ENCODE results near the gene SLC24A3.

Gene SLC24A3

GRCh38 chr20:19502169-19502568, 289.7 kb downstream of the SLC24A3 start:
- no peak for DNase-seq (ENCODE audit: low spot score)

- DNase-seq (ENCODE audit: low spot score), result no peak
Measured at GRCh38 chr20:19504251-19504650, 291.8 kb downstream of the SLC24A3 start.

- no peak for DNase-seq (ENCODE audit: low spot score)
Measured at GRCh38 chr20:19506021-19506420, 293.6 kb downstream of the SLC24A3 start.

GRCh38 chr20:19508449-19508848, 296.0 kb downstream of the SLC24A3 start:
- DNase-seq (ENCODE audit: low spot score), result no peak

- DNase-seq (ENCODE audit: low spot score), result no peak
Measured at GRCh38 chr20:19510611-19511010, 298.2 kb downstream of the SLC24A3 start.

- DNase-seq (ENCODE audit: low spot score), result no peak
Measured at GRCh38 chr20:19511931-19512330, 299.5 kb downstream of the SLC24A3 start.

- DNase-seq (ENCODE audit: low spot score), result no peak
Measured at GRCh38 chr20:19512886-19513677, 300.6 kb downstream of the SLC24A3 start.

GRCh38 chr20:19515074-19515473, 302.6 kb downstream of the SLC24A3 start:
- DNase-seq (ENCODE audit: low spot score), result no peak

- no peak for DNase-seq (ENCODE audit: low spot score)
Measured at GRCh38 chr20:19519466-19519865, 307.0 kb downstream of the SLC24A3 start.

- DNase-seq (ENCODE audit: low spot score), result no peak
Measured at GRCh38 chr20:19520261-19520660, 307.8 kb downstream of the SLC24A3 start.

- DNase-seq (ENCODE audit: low spot score), result no peak
Measured at GRCh38 chr20:19522071-19522801, 309.8 kb downstream of the SLC24A3 start.

GRCh38 chr20:19522836-19523590, 310.6 kb downstream of the SLC24A3 start:
- no peak for DNase-seq (ENCODE audit: low spot score)

- no peak for DNase-seq (ENCODE audit: low spot score)
Measured at GRCh38 chr20:19524691-19525090, 312.2 kb downstream of the SLC24A3 start.

GRCh38 chr20:19527509-19527908, 315.1 kb downstream of the SLC24A3 start:
- DNase-seq (ENCODE audit: low spot score), result no peak

GRCh38 chr20:19528286-19529030, 316.0 kb downstream of the SLC24A3 start:
- no peak for DNase-seq (ENCODE audit: low spot score)

- DNase-seq (ENCODE audit: low spot score), result no peak
Measured at GRCh38 chr20:19530006-19530405, 317.6 kb downstream of the SLC24A3 start.

GRCh38 chr20:19531446-19531845, 319.0 kb downstream of the SLC24A3 start:
- DNase-seq (ENCODE audit: low spot score), result no peak

- no peak for DNase-seq (ENCODE audit: low spot score)
Measured at GRCh38 chr20:19538556-19538955, 326.1 kb downstream of the SLC24A3 start.

GRCh38 chr20:19539191-19539590, 326.7 kb downstream of the SLC24A3 start:
- no peak for DNase-seq (ENCODE audit: low spot score)

GRCh38 chr20:19540392-19540791, 327.9 kb downstream of the SLC24A3 start:
- DNase-seq (ENCODE audit: low spot score), result no peak

- DNase-seq (ENCODE audit: low spot score), result peak; percentile 86
Measured at GRCh38 chr20:19543101-19543500, 330.7 kb downstream of the SLC24A3 start.

- no peak for DNase-seq (ENCODE audit: low spot score)
Measured at GRCh38 chr20:19544684-19545083, 332.2 kb downstream of the SLC24A3 start.

Data from COLO829 (cell line).